A549 treated with RU486 at 1 μM for 4 hours (cell line): ENCODE measurements around the gene PAK1. TPM values are rescaled to one million over a fixed set of nuclear protein-coding genes. Genes with fewer than 3 reads are reported as not detected.

Source experiments
- total RNA-seq: library from RNA; stranded (reverse); fragments of 200-300 nt; extraction: Qiagen RNA extraction; gene quantifications from 5 replicates; pipeline ENCODE4 v1.2.3, GENCODE V29; 2022; ENCODE audit warnings: low read depth

The PAK1 gene
- 23.1 to 26.7 TPM (median 24.6 TPM) in 5 replicates for total RNA-seq

DNA sequence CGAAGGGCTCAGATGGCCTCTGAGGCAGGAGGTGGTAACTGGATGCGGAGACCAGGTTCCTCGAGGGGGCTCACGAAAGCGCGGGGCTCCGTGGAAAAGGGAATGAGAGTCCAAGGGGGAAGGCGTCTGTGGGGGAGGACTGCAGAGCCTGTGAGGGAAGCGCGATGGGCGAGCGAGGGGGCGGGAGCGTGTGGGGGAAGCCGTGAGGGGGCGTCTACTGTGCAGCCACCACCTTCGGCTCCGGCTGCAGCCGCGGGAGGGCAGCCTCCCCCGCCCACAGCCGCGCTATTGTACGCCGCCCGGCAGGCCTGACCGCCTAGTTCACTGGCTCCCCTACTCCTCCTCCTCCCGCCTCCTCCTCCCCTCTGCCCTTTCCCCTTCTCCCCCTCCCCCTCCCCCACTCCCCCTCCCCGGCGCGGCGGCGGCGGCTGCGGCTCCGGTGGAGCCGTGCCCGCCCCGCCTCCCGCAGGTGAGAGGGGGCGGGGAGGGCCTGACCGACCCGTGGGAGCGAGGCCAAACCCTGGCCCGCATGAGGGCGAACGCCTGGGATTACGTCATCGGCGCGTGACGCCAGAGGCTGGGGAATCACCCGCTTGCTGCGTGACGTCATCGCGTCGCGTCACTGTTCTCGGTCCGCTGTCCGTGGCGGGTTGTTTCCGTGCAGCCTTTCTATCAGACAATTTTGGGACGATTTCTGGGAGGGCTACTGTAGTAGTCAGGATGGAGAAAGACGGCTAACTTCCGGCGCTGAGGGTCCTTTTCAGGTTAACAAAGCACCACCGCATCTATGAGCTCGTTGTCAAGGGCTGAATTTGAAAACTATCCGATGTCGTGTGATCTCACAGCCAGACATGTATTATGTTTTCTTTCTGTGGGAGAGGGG, at the start of gene PAK1:
Gene PAK1 (minus strand): TSS at position 294 of the 883 bp plus-strand sequence. CDS start 81,574 bp downstream, outside the sequence.

DNA sequence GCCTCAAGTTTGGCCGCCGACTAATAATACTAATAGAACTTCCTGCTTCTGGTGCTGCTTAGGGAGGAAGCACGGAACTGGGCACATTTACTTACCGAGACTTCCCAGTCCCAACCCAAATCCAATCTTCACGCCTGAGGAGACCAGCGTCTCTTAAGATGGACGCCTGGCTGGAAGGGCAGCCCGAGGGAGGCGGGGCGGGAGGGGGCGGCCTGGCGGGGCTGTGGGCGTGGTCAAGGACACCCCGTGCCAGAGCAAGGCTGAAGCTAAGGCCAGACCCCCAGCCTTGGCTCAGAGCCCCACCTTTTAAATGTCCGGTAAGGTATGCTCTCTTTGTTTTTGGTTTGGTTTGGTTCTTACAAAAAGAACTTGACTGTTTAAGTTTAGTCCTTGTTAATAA, 172.4 kb downstream of the PAK1 start, which contains the start of gene GDPD4:
Gene GDPD4 (minus strand): TSS at position 177 of the 400 bp plus-strand sequence. CDS start 16,549 bp downstream, outside the sequence.

Other genes with a start within 250 kb of the PAK1 start
- not detected in 5 replicates for gene GDPD4, start 172.4 kb downstream of the PAK1 start, total RNA-seq
- gene AQP11, start 115.9 kb upstream of the PAK1 start, total RNA-seq: 1.5 to 3.3 TPM (median 2.6 TPM) in 5 replicates
- gene CLNS1A, start 163.7 kb upstream of the PAK1 start, total RNA-seq: 151 to 201 TPM (median 156 TPM) in 5 replicates